ENCODE results near the gene CADPS. TPM values are rescaled to one million over a fixed set of nuclear protein-coding genes. Genes with fewer than 3 reads are reported as not detected.

CADPS gene
- total RNA-seq, 1 experiment from 2014 or later: not detected

- Histone ChIP-seq H3K79me2 (ENCODE audit: low read depth) (no peaks in the 10 kb centered on the region), H4K20me1 (ENCODE audit: insufficient read depth) (no peaks in the 10 kb centered on the region), H3K27me3 (ENCODE audit: insufficient read depth, low read depth) (no peaks in the 10 kb centered on the region), H3K4me3 (no peak overlapping the region), H3K9me2 (ENCODE audit: insufficient read depth) (no peaks in the 10 kb centered on the region), H3K4me2 (no peak overlapping the region), H3K4me1 (replicated peaks; ENCODE audit: insufficient read depth) (no peaks in the 10 kb centered on the region), H3F3A (ENCODE audit: insufficient read depth, low read depth) (no peaks in the 10 kb centered on the region), H2AFZ (no peak overlapping the region), H3K9me3 (ENCODE audit: insufficient read depth, low read depth) (no peaks in the 10 kb centered on the region), H3K27ac (no peak overlapping the region), H3K36me3 (ENCODE audit: low read depth) (no peaks in the 10 kb centered on the region)
- TF ChIP-seq CTCF (conservative IDR thresholded peaks at IDR 0.05) (no peak), EZH2 (IDR thresholded peaks at IDR 0.05; ENCODE audit: low read depth) (no peak)
- BruUV-seq (replicated peaks): no TSS peak
- no peak for DNase-seq
- intact Hi-C loops (cut with micrococcal nuclease; ENCODE audit: unreplicated experiment): no loop called here
- ChIA-PET POLR2A (ENCODE audit: unreplicated experiment) (interaction anchor here (0.6 kb wide), 1 partner anchor 304 kb away, joined by 3 read pairs; no protein-coding TSS in a partner anchor), CTCF (no interaction called here)
These were observed 23.6 kb upstream of the CADPS start for GRCh38 chr3:62898530-62899496.

GRCh38 chr3:62895901-62896300 is 20.7 kb upstream of the CADPS start:
- CTCF ChIA-PET: no interaction called here
- BruUV-seq (replicated peaks): no TSS peak
- Histone ChIP-seq H4K20me1 (ENCODE audit: insufficient read depth) (no peaks in the 10 kb centered on the region), H2AFZ (no peak overlapping the region), H3K9me2 (ENCODE audit: insufficient read depth) (no peaks in the 10 kb centered on the region), H3K4me3 (no peak overlapping the region), H3K4me2 (no peak overlapping the region), H3K27me3 (ENCODE audit: insufficient read depth, low read depth) (no peaks in the 10 kb centered on the region), H3K9me3 (ENCODE audit: insufficient read depth, low read depth) (no peaks in the 10 kb centered on the region), H3K36me3 (ENCODE audit: low read depth) (no peaks in the 10 kb centered on the region), H3K4me1 (replicated peaks; ENCODE audit: insufficient read depth) (no peaks in the 10 kb centered on the region), H3K79me2 (ENCODE audit: low read depth) (no peaks in the 10 kb centered on the region), H3F3A (ENCODE audit: insufficient read depth, low read depth) (no peaks in the 10 kb centered on the region), H3K27ac (no peak overlapping the region)
- TF ChIP-seq CTCF (conservative IDR thresholded peaks at IDR 0.05): no peak
- TF ChIP-seq EZH2 (IDR thresholded peaks at IDR 0.05; ENCODE audit: low read depth): no peak
- DNase-seq: no peak
- intact Hi-C loops (cut with micrococcal nuclease; ENCODE audit: unreplicated experiment): no loop called here
- POLR2A ChIA-PET (ENCODE audit: unreplicated experiment): no interaction called here

GRCh38 chr3:62892951-62893350 is 17.7 kb upstream of the CADPS start:
- Histone ChIP-seq H2AFZ (no peak overlapping the region), H3F3A (ENCODE audit: insufficient read depth, low read depth) (no peaks in the 10 kb centered on the region), H3K27me3 (ENCODE audit: insufficient read depth, low read depth) (no peaks in the 10 kb centered on the region), H3K9me2 (ENCODE audit: insufficient read depth) (no peaks in the 10 kb centered on the region), H4K20me1 (ENCODE audit: insufficient read depth) (no peaks in the 10 kb centered on the region), H3K27ac (no peak overlapping the region), H3K4me3 (no peak overlapping the region), H3K79me2 (ENCODE audit: low read depth) (no peaks in the 10 kb centered on the region), H3K4me2 (no peak overlapping the region), H3K4me1 (replicated peaks; ENCODE audit: insufficient read depth) (no peaks in the 10 kb centered on the region), H3K9me3 (ENCODE audit: insufficient read depth, low read depth) (no peaks in the 10 kb centered on the region), H3K36me3 (ENCODE audit: low read depth) (no peaks in the 10 kb centered on the region)
- POLR2A ChIA-PET (ENCODE audit: unreplicated experiment): no interaction called here
- TF ChIP-seq EZH2 (IDR thresholded peaks at IDR 0.05; ENCODE audit: low read depth) (no peak), CTCF (conservative IDR thresholded peaks at IDR 0.05) (no peak)
- CTCF ChIA-PET: no interaction called here
- BruUV-seq (replicated peaks): no TSS peak
- intact Hi-C loops (cut with micrococcal nuclease; ENCODE audit: unreplicated experiment): no loop called here
- no peak for DNase-seq

Measured in PC-9 (cell line).